Activated CD8-positive, alpha-beta memory T cell treated with anti-CD3 and anti-CD28 coated beads, Interleukin-2, amount 50 U/mL, for 4 hours (primary cell): ENCODE data around the gene C1orf198.
"Not testable (repeated sequence)": the region's sequence is repeated elsewhere in the genome, so short reads cannot be mapped to it uniquely, and the experiment has no call there.

ENCODE experiments used
- DNase-seq: peaks from one replicate; pipeline ENCODE4 v3.0.0-alpha.2; 2020

C1orf198 gene

DNA sequence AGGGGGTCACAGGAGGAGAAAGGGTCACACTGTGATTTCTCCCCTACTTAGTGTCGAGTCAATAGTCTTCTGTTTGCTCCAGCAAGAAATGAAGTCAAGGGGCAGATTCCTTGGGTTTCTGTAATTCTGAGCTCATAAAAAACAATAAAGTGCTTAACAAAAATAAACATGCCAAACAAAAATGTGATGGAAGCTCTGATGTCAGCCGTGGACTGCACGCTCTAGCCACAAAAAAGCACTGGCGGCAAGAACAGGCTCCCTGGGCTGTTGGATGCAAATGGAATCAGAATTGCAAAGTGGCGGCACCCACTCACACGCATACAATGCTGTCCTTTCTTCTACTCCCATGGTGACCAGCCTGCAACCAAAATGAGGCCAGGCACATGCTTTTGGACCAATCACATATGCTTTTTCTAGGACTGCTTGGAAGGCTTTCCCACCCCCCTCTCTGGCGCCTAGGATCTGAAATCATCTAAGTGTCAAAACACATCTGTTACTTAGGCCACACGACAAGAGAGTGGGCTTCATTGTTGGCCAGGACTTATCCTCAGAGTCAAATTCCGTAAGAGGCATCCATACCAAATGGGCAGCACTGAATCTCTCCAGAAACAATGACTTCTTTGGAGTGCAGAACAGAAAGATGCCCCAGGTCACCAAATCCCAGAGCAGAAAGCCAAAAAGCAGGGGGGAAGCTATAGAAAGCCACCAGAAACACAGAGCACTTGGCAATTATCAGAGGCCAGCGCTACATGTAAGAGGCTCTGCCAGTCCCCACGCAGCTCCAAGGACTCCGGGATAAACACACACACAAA lies 9.2 kb downstream of the C1orf198 start:
- DNase-seq, result no peak

- DNase-seq, result no peak
Measured at GRCh38 chr1:230858236-230858820, 10.0 kb downstream of the C1orf198 start.

- no peak for DNase-seq
Measured at GRCh38 chr1:230857822-230858221, 10.5 kb downstream of the C1orf198 start.

- DNase-seq, result no peak
Measured at GRCh38 chr1:230857077-230857476, 11.2 kb downstream of the C1orf198 start.

DNA sequence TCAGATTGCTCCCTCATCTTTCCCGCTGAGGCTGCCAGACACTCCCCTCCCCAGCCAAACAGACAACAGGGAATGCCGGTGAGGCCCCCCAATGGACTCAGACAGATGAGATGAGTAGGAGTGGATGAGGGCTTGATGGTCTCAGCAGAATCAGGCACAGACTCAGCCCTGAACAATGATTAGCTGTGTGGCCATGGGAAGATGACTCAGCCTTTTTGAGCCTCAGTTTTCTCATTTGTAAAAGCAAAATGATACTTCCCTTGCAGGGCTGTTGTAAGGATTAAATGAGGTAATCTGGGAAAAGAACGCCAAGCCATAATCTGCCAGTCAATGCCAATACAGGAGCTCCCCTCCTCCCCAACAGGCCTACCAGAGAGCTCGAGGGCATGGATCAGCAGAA lies 12.4 kb downstream of the C1orf198 start:
- DNase-seq, result no peak

- no peak for DNase-seq
Measured at GRCh38 chr1:230854423-230854822, 13.9 kb downstream of the C1orf198 start.

GRCh38 chr1:230853731-230854130 lies 14.6 kb downstream of the C1orf198 start:
- no peak for DNase-seq

DNA sequence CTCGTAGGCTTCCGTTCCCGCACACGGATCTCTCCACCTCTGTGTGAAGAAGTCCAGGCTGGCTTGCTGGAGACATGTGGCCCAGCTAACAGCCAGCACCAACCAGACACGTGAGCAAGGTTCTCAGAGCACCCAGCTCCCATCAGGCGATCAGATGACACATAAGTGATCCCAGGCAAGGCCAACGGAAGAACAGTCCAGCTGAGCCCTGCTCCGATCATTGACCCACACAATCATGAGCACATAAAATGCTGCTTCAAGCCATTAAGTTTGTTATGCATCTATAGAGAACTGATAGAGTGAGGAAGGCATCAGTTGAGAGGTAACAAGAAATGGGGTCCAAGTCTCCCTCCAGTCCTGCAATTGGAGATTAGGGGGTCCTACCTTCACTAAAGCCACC lies 15.4 kb downstream of the C1orf198 start:
- DNase-seq, result no peak

GRCh38 chr1:230851291-230851691 lies 17.0 kb downstream of the C1orf198 start:
- DNase-seq, result no peak

DNA sequence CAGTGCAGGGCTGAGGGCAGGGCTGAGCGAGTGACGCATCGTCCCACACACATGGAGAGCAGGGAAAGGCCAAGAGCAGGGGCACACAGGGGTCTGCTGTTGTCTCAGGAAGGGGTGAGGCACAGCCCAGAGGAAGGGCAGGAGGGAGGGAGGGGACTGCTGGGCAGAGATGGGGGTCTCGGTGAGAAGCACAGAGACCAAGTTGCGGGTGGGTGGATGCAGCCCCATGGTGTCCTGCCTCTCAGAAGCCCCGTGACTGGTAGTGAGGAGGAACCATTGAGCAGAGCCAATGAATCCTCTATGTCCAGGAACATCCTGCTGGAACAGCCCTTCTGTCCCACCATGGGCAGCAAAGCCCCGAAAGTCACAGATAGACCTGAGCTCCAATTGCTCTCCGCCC lies 17.8 kb downstream of the C1orf198 start:
- DNase-seq, result no peak

GRCh38 chr1:230849451-230850224 lies 18.7 kb downstream of the C1orf198 start:
- no peak for DNase-seq

- DNase-seq, result no peak
Measured at GRCh38 chr1:230848235-230848634, 20.1 kb downstream of the C1orf198 start.

GRCh38 chr1:230845184-230845583 lies 23.1 kb downstream of the C1orf198 start:
- not testable (repeated sequence) for DNase-seq

DNA sequence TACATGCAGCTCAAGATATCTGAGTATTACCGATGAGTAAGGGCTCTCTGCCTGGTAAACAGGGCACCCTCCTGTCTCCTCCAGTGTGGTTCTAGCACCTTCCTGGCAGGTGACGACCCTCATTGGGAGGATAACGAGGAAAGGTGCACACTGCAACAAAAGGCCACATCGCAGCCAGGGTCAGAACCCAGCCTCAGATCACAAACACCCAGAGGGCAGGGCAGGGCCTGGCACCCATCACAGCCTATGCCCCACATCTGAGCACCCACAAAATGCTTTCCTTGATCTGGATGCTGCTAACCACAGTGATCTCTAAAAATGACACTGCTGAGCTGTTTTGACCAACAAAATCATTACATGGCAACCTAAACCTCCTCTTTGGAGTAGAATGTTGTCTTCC lies 23.8 kb downstream of the C1orf198 start:
- no peak for DNase-seq

- DNase-seq, result no peak
Measured at GRCh38 chr1:230843503-230844309, 24.6 kb downstream of the C1orf198 start.

DNA sequence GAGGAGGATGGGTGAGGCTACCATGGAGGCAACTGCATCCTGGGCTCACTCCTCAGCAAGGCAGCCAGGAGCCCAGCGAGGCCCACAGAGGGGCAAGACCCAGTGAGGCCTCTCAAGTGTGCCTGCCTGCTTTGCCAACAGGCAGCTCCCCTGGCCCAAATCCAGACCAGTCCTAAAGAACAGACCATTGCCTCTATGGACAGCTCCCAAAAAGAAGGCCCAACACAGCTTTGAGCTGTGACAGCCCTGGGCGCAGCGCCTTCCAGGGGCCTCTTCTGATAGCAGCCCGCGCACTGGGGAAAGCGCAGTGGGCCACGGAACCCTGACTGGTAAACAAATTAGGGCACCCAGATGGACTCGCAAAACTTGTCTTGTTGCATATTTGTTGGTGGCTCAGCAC lies 25.5 kb downstream of the C1orf198 start:
- DNase-seq, result no peak

DNA sequence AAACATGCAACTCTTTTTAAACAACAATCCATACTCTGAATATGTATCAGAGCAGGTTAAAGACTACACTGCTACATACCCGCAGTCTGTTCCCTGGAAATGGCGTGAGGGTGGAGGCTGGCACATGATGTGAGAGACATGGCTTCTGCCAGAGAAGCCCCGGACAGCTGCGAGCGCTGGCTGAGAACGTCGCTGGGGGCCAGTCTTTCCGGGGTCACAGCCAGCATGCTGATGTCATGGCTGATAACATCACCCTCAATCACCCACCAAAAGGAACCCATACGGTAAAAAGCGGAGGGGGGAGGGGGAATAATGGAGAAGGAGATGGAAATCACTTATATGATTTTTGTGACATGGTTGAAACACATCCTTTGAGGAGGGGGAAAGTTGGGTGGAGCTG lies 29.1 kb downstream of the C1orf198 start:
- no peak for DNase-seq

- no peak for DNase-seq
Measured at GRCh38 chr1:230836793-230837192, 31.5 kb downstream of the C1orf198 start.

DNA sequence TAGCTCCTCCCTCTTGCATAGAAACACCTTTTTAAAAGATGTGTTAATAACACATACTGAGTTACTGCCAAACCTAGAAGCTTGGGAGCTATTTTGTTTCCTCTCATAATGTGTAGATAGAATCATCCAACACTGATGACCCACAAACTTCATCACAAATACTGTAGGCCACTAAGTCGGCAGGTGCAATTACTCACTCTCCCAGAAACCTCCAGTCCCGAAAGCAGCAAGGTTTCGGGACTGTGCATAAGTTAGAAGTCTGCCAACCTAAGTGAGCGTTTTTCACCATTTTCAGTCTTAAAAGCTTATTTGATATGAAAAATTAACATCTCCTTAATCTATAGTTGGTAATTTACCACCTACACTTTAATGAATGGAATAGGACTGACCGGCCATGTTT lies 32.0 kb downstream of the C1orf198 start:
- no peak for DNase-seq

DNA sequence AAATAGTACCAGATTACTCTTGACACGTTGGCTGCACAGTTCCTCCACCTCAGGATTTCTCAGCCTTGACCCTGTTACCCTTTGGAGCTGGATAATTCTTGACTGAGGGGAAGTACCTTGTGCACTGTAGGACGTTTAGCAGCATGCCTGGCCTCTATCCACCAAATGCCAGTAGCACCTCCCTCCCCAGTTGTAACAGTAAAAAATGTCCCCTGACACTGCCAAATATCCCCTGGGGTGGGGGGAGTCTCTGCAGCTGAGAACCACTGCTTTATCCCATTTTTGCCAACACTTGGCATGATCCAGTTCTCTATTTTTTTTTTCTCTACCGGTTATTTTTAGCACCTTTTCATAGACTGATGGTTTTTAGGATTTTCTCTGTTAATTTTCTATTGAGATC lies 34.0 kb downstream of the C1orf198 start:
- no peak for DNase-seq

GRCh38 chr1:230833511-230833910 lies 34.8 kb downstream of the C1orf198 start:
- no peak for DNase-seq

GRCh38 chr1:230832476-230832875 lies 35.8 kb downstream of the C1orf198 start:
- DNase-seq, result no peak

- DNase-seq, result no peak
Measured at GRCh38 chr1:230831771-230832170, 36.5 kb downstream of the C1orf198 start.
